ENCODE results near the gene UGT1A10.

Gene UGT1A10

GRCh38 chr2:233656443-233656842, 20.2 kb downstream of the UGT1A10 start:
- no peak overlapping the region for H3K4me3 ChIP-seq (ENCODE audit: low read depth, low read length)
- peak; percentile 9 for DNase-seq (ENCODE audit: low read depth)
- TF ChIP-seq CTCF (IDR thresholded peaks at IDR 0.05; ENCODE audit: low read depth, low read length) (no peak), MAX (IDR thresholded peaks at IDR 0.05; ENCODE audit: low read depth, low read length) (no peak), POLR2A (IDR thresholded peaks at IDR 0.05; ENCODE audit: extremely low read depth, insufficient read length) (no peak), MYC (IDR thresholded peaks at IDR 0.05; ENCODE audit: low read depth, low read length) (no peak)

GRCh38 chr2:233658610-233659009, 22.4 kb downstream of the UGT1A10 start:
- no peak overlapping the region for H3K4me3 ChIP-seq (ENCODE audit: low read depth, low read length)
- TF ChIP-seq CTCF (IDR thresholded peaks at IDR 0.05; ENCODE audit: low read depth, low read length) (no peak), MYC (IDR thresholded peaks at IDR 0.05; ENCODE audit: low read depth, low read length) (no peak), MAX (IDR thresholded peaks at IDR 0.05; ENCODE audit: low read depth, low read length) (no peak), POLR2A (IDR thresholded peaks at IDR 0.05; ENCODE audit: extremely low read depth, insufficient read length) (no peak)
- no peak for DNase-seq (ENCODE audit: low read depth)

- DNase-seq (ENCODE audit: low read depth) = peak; percentile 16
- TF ChIP-seq POLR2A (IDR thresholded peaks at IDR 0.05; ENCODE audit: extremely low read depth, insufficient read length) (no peak), MAX (IDR thresholded peaks at IDR 0.05; ENCODE audit: low read depth, low read length) (no peak), CTCF (IDR thresholded peaks at IDR 0.05; ENCODE audit: low read depth, low read length) (no peak)
- H3K4me3 ChIP-seq (ENCODE audit: low read depth, low read length) = no peak overlapping the region
Observed at GRCh38 chr2:233663911-233664310, 27.7 kb downstream of the UGT1A10 start.

- TF ChIP-seq MYC (IDR thresholded peaks at IDR 0.05; ENCODE audit: low read depth, low read length) = no peak
- H3K4me3 ChIP-seq (ENCODE audit: low read depth, low read length) = no peak overlapping the region
- no peak for DNase-seq (ENCODE audit: low read depth)
Observed at GRCh38 chr2:233668605-233669260, 32.5 kb downstream of the UGT1A10 start.

- no peak for DNase-seq (ENCODE audit: low read depth)
- H3K4me3 ChIP-seq (ENCODE audit: low read depth, low read length) = no peak within 1 kb of the TSS
- no peak for TF ChIP-seq CTCF (IDR thresholded peaks at IDR 0.05; ENCODE audit: low read depth, low read length)
- TF ChIP-seq POLR2A (IDR thresholded peaks at IDR 0.05; ENCODE audit: extremely low read depth, insufficient read length) = no peak
- no peak for TF ChIP-seq MAX (IDR thresholded peaks at IDR 0.05; ENCODE audit: low read depth, low read length)
- no peak for TF ChIP-seq MYC (IDR thresholded peaks at IDR 0.05; ENCODE audit: low read depth, low read length)
Observed at GRCh38 chr2:233671290-233672161, 35.3 kb downstream of the UGT1A10 start, which contains the start of gene UGT1A9. Gene UGT1A9, plus strand, starts transcription at chr2:233671898. Its CDS starts 37 bp downstream, at chr2:233671935.

- DNase-seq (ENCODE audit: low read depth) = no peak
- TF ChIP-seq POLR2A (IDR thresholded peaks at IDR 0.05; ENCODE audit: extremely low read depth, insufficient read length) (no peak), MAX (IDR thresholded peaks at IDR 0.05; ENCODE audit: low read depth, low read length) (no peak), CTCF (IDR thresholded peaks at IDR 0.05; ENCODE audit: low read depth, low read length) (no peak), MYC (IDR thresholded peaks at IDR 0.05; ENCODE audit: low read depth, low read length) (no peak)
- H3K4me3 ChIP-seq (ENCODE audit: low read depth, low read length) = no peak overlapping the region
Observed at GRCh38 chr2:233672886-233673285, 36.6 kb downstream of the UGT1A10 start.
